Activated naive CD4-positive, alpha-beta T cell treated with anti-CD3 and anti-CD28 coated beads for 36 hours (primary cell): ENCODE measurements around the gene CLDN7. TPM values are rescaled to one million over a fixed set of nuclear protein-coding genes. Genes with fewer than 3 reads are reported as not detected.

Experiments used
- CTCF ChIA-PET: fragments of 350-600 bp; sonication (Branson Sonifier 250); formaldehyde crosslinking; loops from one replicate; lab custom pipeline; 2021; ENCODE audit warnings: antibody characterized with exemption; lab: Charles Lee
- DNase-seq: peaks from one replicate; pipeline ENCODE4 v3.0.0-alpha.2; 2020
- H3K27ac Mint-ChIP-seq: one replicate; pipeline ENCODE4 v1.8.0; 2021; ENCODE audit warnings: mild to moderate bottlenecking, mixed read lengths
- H3K27me3 Mint-ChIP-seq: one replicate; pipeline ENCODE4 v1.8.0; 2021; ENCODE audit warnings: low read depth, mixed read lengths
- H3K36me3 Mint-ChIP-seq: one replicate; pipeline ENCODE4 v1.8.0; 2021; ENCODE audit warnings: low read depth, mixed read lengths
- H3K4me1 Mint-ChIP-seq: one replicate; pipeline ENCODE4 v1.8.0; 2021; ENCODE audit warnings: low read depth, mixed read lengths
- H3K4me3 Mint-ChIP-seq: one replicate; pipeline ENCODE4 v1.8.0; 2021; ENCODE audit warnings: mild to moderate bottlenecking, moderate library complexity, mixed read lengths
- H3K9me3 Mint-ChIP-seq: one replicate; pipeline ENCODE4 v1.8.0; 2021; ENCODE audit warnings: mixed read lengths
- intact Hi-C: fragments of 100-400 bp; cut with micrococcal nuclease; formaldehyde crosslinking; loops from one replicate; pipeline ENCODE4 v1.15.1; 2023
- total RNA-seq, 2 experiments: library from RNA; stranded (reverse); gene quantifications; one replicate each; pipeline ENCODE4 v1.2.3, GENCODE V29; 2021

The CLDN7 gene
- total RNA-seq, 2 experiments from 2014 or later, result 0.40 TPM; not detected in 1

GRCh38 chr17:7283471-7284216 lies 21.4 kb upstream of the CLDN7 start:
- no peak for DNase-seq
- Mint-ChIP-seq H3K27me3 (peaks cover 17% of the 10 kb centered on the region), H3K4me3 (no peak overlapping the region), H3K4me1 (peaks cover 20% of the 10 kb centered on the region), H3K27ac (no peak overlapping the region), H3K36me3 (no peaks in the 10 kb centered on the region), H3K9me3 (no peaks in the 10 kb centered on the region)
- intact Hi-C loops, result loop anchor here (5.0 kb wide), 1 partner anchor 236 kb away; no protein-coding TSS in a partner anchor
- CTCF ChIA-PET, result interaction anchor here (0.8 to 2.9 kb wide), 4 partner anchors 10 to 13 kb away, joined by 3 to 9 read pairs (median 4); no protein-coding TSS in a partner anchor

- H3K27ac Mint-ChIP-seq, result no peak overlapping the region
- peak; percentile 16 for DNase-seq
- H3K36me3 Mint-ChIP-seq, result no peaks in the 10 kb centered on the region
- CTCF ChIA-PET, result interaction anchor here (0.8 to 1.0 kb wide), 2 partner anchors 13 to 106 kb away, joined by 3 to 4 read pairs; no protein-coding TSS in a partner anchor
- intact Hi-C loops, result loop anchor here (5.0 kb wide), 1 partner anchor 236 kb away; no protein-coding TSS in a partner anchor
- H3K4me1 Mint-ChIP-seq, result peaks cover 20% of the 10 kb centered on the region
- peaks cover 17% of the 10 kb centered on the region for H3K27me3 Mint-ChIP-seq
- H3K4me3 Mint-ChIP-seq, result peak overlapping the region; percentile 32
- no peaks in the 10 kb centered on the region for H3K9me3 Mint-ChIP-seq
These were observed 20.6 kb upstream of the CLDN7 start for GRCh38 chr17:7282752-7283321.

- no peak overlapping the region for H3K27ac Mint-ChIP-seq
- H3K4me1 Mint-ChIP-seq, result peaks cover 20% of the 10 kb centered on the region
- H3K27me3 Mint-ChIP-seq, result peaks cover 17% of the 10 kb centered on the region
- H3K4me3 Mint-ChIP-seq, result peak overlapping the region; percentile 74
- peak; percentile 16 for DNase-seq
- intact Hi-C loops, result loop anchor here (1.0 to 5.0 kb wide), 3 partner anchors 30 to 405 kb away; partner anchors contain the start of genes ELP5 and TP53
- no peaks in the 10 kb centered on the region for H3K36me3 Mint-ChIP-seq
- CTCF ChIA-PET, result interaction anchor here (1.0 to 2.5 kb wide), 2 partner anchors 15 to 107 kb away, joined by 3 to 45 read pairs; no protein-coding TSS in a partner anchor
- H3K9me3 Mint-ChIP-seq, result no peaks in the 10 kb centered on the region
These were observed 19.9 kb upstream of the CLDN7 start for GRCh38 chr17:7281953-7282751.

- Mint-ChIP-seq H3K27me3 (peaks cover 17% of the 10 kb centered on the region), H3K4me3 (peak within 1 kb of the TSS; percentile 74), H3K27ac (no peak within 1 kb of the TSS), H3K4me1 (peaks cover 20% of the 10 kb centered on the region), H3K36me3 (no peaks in the 10 kb centered on the region), H3K9me3 (no peaks in the 10 kb centered on the region)
- CTCF ChIA-PET, result interaction anchor here (0.6 to 2.5 kb wide), 11 partner anchors 10 to 271 kb away, joined by 3 to 45 read pairs (median 4); partner anchors contain the start of gene NEURL4
- intact Hi-C loops, result loop anchor here (1.0 to 5.0 kb wide), 3 partner anchors 29 to 405 kb away; partner anchors contain the start of genes ELP5 and TP53
- DNase-seq, result peak; percentile 93
These were observed 19.0 kb upstream of the CLDN7 start, which contains the start of gene SLC2A4 for GRCh38 chr17:7281074-7281952. Gene SLC2A4, plus strand, starts transcription at chr17:7281718. Its CDS starts 217 bp downstream, at chr17:7281935.

GRCh38 chr17:7280519-7281073 lies 18.3 kb upstream of the CLDN7 start:
- H3K36me3 Mint-ChIP-seq, result no peaks in the 10 kb centered on the region
- peak; percentile 91 for DNase-seq
- peaks cover 20% of the 10 kb centered on the region for H3K4me1 Mint-ChIP-seq
- CTCF ChIA-PET, result interaction anchor here (0.6 to 2.5 kb wide), 11 partner anchors 13 to 272 kb away, joined by 3 to 45 read pairs (median 4); partner anchors contain the start of gene NEURL4
- peak overlapping the region; percentile 74 for H3K4me3 Mint-ChIP-seq
- H3K27ac Mint-ChIP-seq, result no peak overlapping the region
- no peaks in the 10 kb centered on the region for H3K9me3 Mint-ChIP-seq
- peaks cover 17% of the 10 kb centered on the region for H3K27me3 Mint-ChIP-seq
- intact Hi-C loops, result loop anchor here (1.0 to 5.0 kb wide), 9 partner anchors 16 to 406 kb away; partner anchors contain the start of genes ELP5, SENP3, TMEM102 and TP53

GRCh38 chr17:7279448-7279847 lies 17.2 kb upstream of the CLDN7 start:
- H3K27me3 Mint-ChIP-seq, result peaks cover 17% of the 10 kb centered on the region
- H3K27ac Mint-ChIP-seq, result no peak overlapping the region
- H3K4me1 Mint-ChIP-seq, result peaks cover 20% of the 10 kb centered on the region
- CTCF ChIA-PET, result interaction anchor here (0.6 to 2.7 kb wide), 3 partner anchors 17 to 28 kb away, joined by 3 to 25 read pairs (median 3); partner anchors contain the start of gene CTDNEP1
- H3K36me3 Mint-ChIP-seq, result no peaks in the 10 kb centered on the region
- no peak overlapping the region for H3K4me3 Mint-ChIP-seq
- DNase-seq, result no peak
- H3K9me3 Mint-ChIP-seq, result no peaks in the 10 kb centered on the region
- intact Hi-C loops, result no loop called here

GRCh38 chr17:7266784-7267183 lies 4.5 kb upstream of the CLDN7 start:
- Mint-ChIP-seq H3K27me3 (peaks cover 20% of the 10 kb centered on the region), H3K27ac (no peak overlapping the region), H3K36me3 (no peaks in the 10 kb centered on the region), H3K4me1 (peaks cover 19% of the 10 kb centered on the region), H3K9me3 (no peaks in the 10 kb centered on the region), H3K4me3 (no peak overlapping the region)
- intact Hi-C loops, result no loop called here
- no peak for DNase-seq
- CTCF ChIA-PET, result interaction anchor here (0.7 to 2.1 kb wide), 5 partner anchors 14 to 50 kb away, joined by 3 to 9 read pairs (median 3); partner anchors contain the start of gene SLC2A4

- DNase-seq, result no peak
- CTCF ChIA-PET, result interaction anchor here (0.6 to 0.9 kb wide), 2 partner anchors 9 to 16 kb away, joined by 3 to 5 read pairs; no protein-coding TSS in a partner anchor
- intact Hi-C loops, result no loop called here
- Mint-ChIP-seq H3K36me3 (peaks cover 6% of the 10 kb centered on the region), H3K4me3 (no peak overlapping the region), H3K27me3 (peaks cover 21% of the 10 kb centered on the region), H3K9me3 (no peaks in the 10 kb centered on the region), H3K27ac (no peak overlapping the region), H3K4me1 (peaks cover 25% of the 10 kb centered on the region)
These were observed 1.5 kb upstream of the CLDN7 start for GRCh38 chr17:7263801-7264078.

GRCh38 chr17:7262935-7263800 lies 890 bp upstream of the CLDN7 start:
- Mint-ChIP-seq H3K36me3 (peaks cover 6% of the 10 kb centered on the region), H3K27me3 (peaks cover 21% of the 10 kb centered on the region), H3K27ac (no peak overlapping the region), H3K9me3 (no peaks in the 10 kb centered on the region), H3K4me1 (peaks cover 25% of the 10 kb centered on the region), H3K4me3 (peak overlapping the region; percentile 55)
- CTCF ChIA-PET, result interaction anchor here (0.6 to 0.9 kb wide), 2 partner anchors 8 to 17 kb away, joined by 3 to 5 read pairs; no protein-coding TSS in a partner anchor
- intact Hi-C loops, result no loop called here
- DNase-seq, result peak; percentile 37
